SK-N-SH (cell line): ENCODE measurements around the gene RAB4A. TPM values are rescaled to one million over a fixed set of nuclear protein-coding genes. Genes with fewer than 3 reads are reported as not detected.

Experiments used
- CTCF ChIA-PET: fragments of 300-600, 350-600 bp; formaldehyde crosslinking; extraction: SDS; loops from one replicate; lab custom pipeline; 2021; lab: Yijun Ruan, JAX
- POLR2A ChIA-PET: fragments of 350-600 bp; sonication (Branson Sonifier 250); formaldehyde crosslinking; extraction: SDS; loops from one replicate; lab custom pipeline; 2020; ENCODE audit warnings: antibody characterized with exemption, inconsistent platforms; lab: Yijun Ruan, JAX
- DNase-seq: peaks from one replicate; pipeline ENCODE4 v3.0.0; 2012
- H2AFZ ChIP-seq: fragments of 200-600 bp; sonication (generic); 2 replicates; pipeline ENCODE4 v1.8.1; 2016; ENCODE audit warnings: antibody characterized with exemption, mild to moderate bottlenecking, low read depth
- H3F3A ChIP-seq: fragments of 200-600 bp; sonication (generic); replicated peaks from 2 replicates; pipeline ENCODE3; 2016; ENCODE audit warnings: antibody characterized with exemption, mild to moderate bottlenecking; ENCODE audit not compliant: insufficient read depth
- H3K27ac ChIP-seq, 2 experiments: fragments of 200-500 bp in 1 of 2; fragments of 200-600 bp in 1 of 2; sonication (Bioruptor generic) in 1 of 2; sonication (generic), shearing (Covaris generic) in 1 of 2; 2 replicates each; pipeline versions ENCODE4 v1.5.1 to v1.6.1; 2014 to 2016; ENCODE audit warnings: low read depth in 2 of 2, inconsistent platforms in 1 of 2, low read length in 1 of 2, mild to moderate bottlenecking in 1 of 2, mixed read lengths in 1 of 2
- H3K27me3 ChIP-seq: fragments of 200-600 bp; sonication (generic), shearing (Covaris generic); 2 replicates; pipeline ENCODE4 v1.6.1; 2016; ENCODE audit warnings: mixed run types; ENCODE audit not compliant: insufficient read depth
- H3K36me3 ChIP-seq, 2 experiments: fragments of 200-500 bp in 1 of 2; fragments of 200-600 bp in 1 of 2; sonication (Bioruptor generic) in 1 of 2; sonication (generic) in 1 of 2; replicated peaks in 1 of 2; 2 replicates each; pipeline versions ENCODE3 to v1.5.1; 2014 to 2016; ENCODE audit warnings: low read length in 1 of 2, mild to moderate bottlenecking in 1 of 2; ENCODE audit not compliant: insufficient read depth in 2 of 2, control insufficient read depth in 1 of 2
- H3K4me1 ChIP-seq, 2 experiments: fragments of 200-500 bp in 1 of 2; fragments of 200-600 bp in 1 of 2; sonication (Bioruptor generic) in 1 of 2; sonication (generic), shearing (Covaris generic) in 1 of 2; 2 replicates each; pipeline versions ENCODE4 v1.5.1 to v1.6.1; 2014 to 2016; ENCODE audit warnings: low read depth in 1 of 2, low read length in 1 of 2, mixed run types in 1 of 2; ENCODE audit not compliant: insufficient read depth in 2 of 2, control insufficient read depth in 1 of 2
- H3K4me2 ChIP-seq: fragments of 200-600 bp; sonication (generic), shearing (Covaris generic); 2 replicates; pipeline ENCODE4 v1.6.1; 2017; ENCODE audit warnings: mixed run types
- H3K4me3 ChIP-seq, 2 experiments: fragments of 200-500 bp in 1 of 2; fragments of 200-600 bp in 1 of 2; sonication (Bioruptor generic) in 1 of 2; sonication (generic), shearing (Covaris generic) in 1 of 2; 2 replicates each; pipeline versions ENCODE4 v1.5.1 to v1.8.1; 2014 to 2016; ENCODE audit warnings: low read depth in 2 of 2, inconsistent platforms in 1 of 2, low read length in 1 of 2, mild to moderate bottlenecking in 1 of 2, mixed read lengths in 1 of 2, moderate library complexity in 1 of 2
- H3K79me2 ChIP-seq: fragments of 200-600 bp; sonication (generic); 2 replicates; pipeline ENCODE4 v1.8.1; 2017; ENCODE audit warnings: mild to moderate bottlenecking; ENCODE audit not compliant: insufficient read depth
- H3K9ac ChIP-seq: fragments of 200-600 bp; sonication (generic); 2 replicates; pipeline ENCODE4 v1.6.1; 2017; ENCODE audit warnings: mixed run types
- H3K9me2 ChIP-seq: fragments of 200-600 bp; sonication (generic); 2 replicates; pipeline ENCODE4 v1.6.1; 2017; ENCODE audit warnings: mixed run types
- H3K9me3 ChIP-seq: fragments of 200-600 bp; sonication (generic); 2 replicates; pipeline ENCODE4 v1.6.1; 2017; ENCODE audit warnings: mixed run types, mild to moderate bottlenecking, moderate library complexity
- H4K20me1 ChIP-seq: fragments of 200-600 bp; sonication (generic); 2 replicates; pipeline ENCODE4 v1.6.1; 2017; ENCODE audit warnings: mild to moderate bottlenecking, mixed run types; ENCODE audit not compliant: insufficient read depth
- CHD2 ChIP-seq: fragments of 150-350 bp; IDR thresholded peaks from 2 replicates; pipeline ENCODE4 v1.6.1; 2018; ENCODE audit warnings: low read length; ENCODE audit not compliant: partially characterized antibody
- CTCF ChIP-seq: fragments of 200-600 bp; sonication (generic); IDR thresholded peaks from 2 replicates; pipeline ENCODE4 v1.6.1; 2017; ENCODE audit warnings: antibody characterized with exemption, mild to moderate bottlenecking, moderate library complexity
- FOSL2 ChIP-seq: IDR thresholded peaks from 2 replicates; pipeline ENCODE4 v1.4.0; 2012; ENCODE audit warnings: low read depth, mild to moderate bottlenecking, moderate library complexity, borderline replicate concordance
- FOXJ3 ChIP-seq: sonication (generic); formaldehyde crosslinking; IDR thresholded peaks from 2 replicates; pipeline ENCODE4 v1.5.1; 2020; ENCODE audit warnings: mild to moderate bottlenecking, missing genetic modification reagents
- IRF3 ChIP-seq: fragments of 150-350 bp; IDR thresholded peaks from 2 replicates; pipeline ENCODE4 v1.6.1; 2016; ENCODE audit warnings: mild to moderate bottlenecking, low read depth, low read length
- JUND ChIP-seq: IDR thresholded peaks from 2 replicates; pipeline ENCODE4 v1.4.0; 2012
- NFIC ChIP-seq: IDR thresholded peaks from 2 replicates; pipeline ENCODE4 v1.4.0; 2012; ENCODE audit warnings: borderline replicate concordance
- POLR2AphosphoS5 ChIP-seq: IDR thresholded peaks from 2 replicates; pipeline ENCODE4 v1.6.1; 2012; ENCODE audit warnings: low read depth, low read length
- REST ChIP-seq: IDR thresholded peaks from 2 replicates; pipeline ENCODE4 v1.6.1; 2012; ENCODE audit warnings: mild to moderate bottlenecking, low read depth, low read length, moderate library complexity
- RXRA ChIP-seq: IDR thresholded peaks from 2 replicates; pipeline ENCODE4 v1.4.0; 2012; ENCODE audit warnings: low read depth, mild to moderate bottlenecking, borderline replicate concordance
- TAF1 ChIP-seq: IDR thresholded peaks from 2 replicates; pipeline ENCODE4 v1.6.1; 2012; ENCODE audit warnings: low read depth, mild to moderate bottlenecking, low read length, moderate library complexity, borderline replicate concordance
- USF1 ChIP-seq: IDR thresholded peaks from 2 replicates; pipeline ENCODE4 v1.4.0; 2012; ENCODE audit warnings: low read depth, borderline replicate concordance
- YY1 ChIP-seq: IDR thresholded peaks from 2 replicates; pipeline ENCODE4 v1.4.0; 2012; ENCODE audit warnings: low read depth, mild to moderate bottlenecking
- ZBTB33 ChIP-seq: IDR thresholded peaks from 2 replicates; pipeline ENCODE4 v1.4.0; 2012; ENCODE audit warnings: low read depth, borderline replicate concordance
- WGBS: methylation state at CpG from one replicate; pipeline ENCODE4 v1.1.6; 2017; ENCODE audit warnings: low lambda C conversion rate; 5-methylcytosine and 5-hydroxymethylcytosine counted together
- polyA plus RNA-seq, 3 experiments: library from polyadenylated mRNA; depleted of rRNA; stranded (reverse); fragments of >200 nt; gene quantifications; 2 replicates each; pipeline ENCODE4 v1.2.3, GENCODE V29; 2012

RAB4A gene
- polyA plus RNA-seq, 1 of the 3 experiments (the other 2 are of a cell fraction): 28.1 TPM

GRCh38 chr1:229328598-229329362 lies 57.9 kb downstream of the RAB4A start:
- Histone ChIP-seq H3K27me3 (no peaks in the 10 kb centered on the region), H3K9me3 (no peaks in the 10 kb centered on the region), H3K4me2 (no peak overlapping the region), H3K4me3 (no peak overlapping the region), H3K36me3 (peaks cover 3 to 31% of the 10 kb centered on the region in 2 experiments), H3K79me2 (peaks cover 24% of the 10 kb centered on the region), H3F3A (no peaks in the 10 kb centered on the region), H2AFZ (no peak overlapping the region), H3K9me2 (no peaks in the 10 kb centered on the region), H3K9ac (no peak overlapping the region), H3K4me1 (peaks cover 0 to 18% of the 10 kb centered on the region in 2 experiments; a peak in 2 of 4 replicates), H4K20me1 (no peaks in the 10 kb centered on the region), H3K27ac (no peak overlapping the region)
- DNase-seq: no peak
- 83% methylated on average over 7 of the region's 7 CpGs for WGBS
- TF ChIP-seq TAF1 (no peak), ZBTB33 (no peak), USF1 (no peak), CTCF (no peak), FOSL2 (no peak), NFIC (no peak), FOXJ3 (CRISPR knock-in tag) (no peak), CHD2 (no peak), RXRA (no peak), IRF3 (no peak), JUND (no peak), YY1 (no peak), REST (no peak), POLR2AphosphoS5 (no peak)
- POLR2A ChIA-PET: no interaction called here
- CTCF ChIA-PET: no interaction called here
